ENCODE measurements around the gene USE1. TPM values are rescaled to one million over a fixed set of nuclear protein-coding genes. Genes with fewer than 3 reads are reported as not detected.
A peak's percentile ranks its signal among the peaks of the same experiment; 100 is the strongest.

The USE1 gene
- total and polyA plus RNA-seq, 9 of the 15 experiments (the other 6 are each of a cell fraction or from before 2014, with no cell fraction given) = 17.3 to 52.4 (median 34.0) TPM

DNA sequence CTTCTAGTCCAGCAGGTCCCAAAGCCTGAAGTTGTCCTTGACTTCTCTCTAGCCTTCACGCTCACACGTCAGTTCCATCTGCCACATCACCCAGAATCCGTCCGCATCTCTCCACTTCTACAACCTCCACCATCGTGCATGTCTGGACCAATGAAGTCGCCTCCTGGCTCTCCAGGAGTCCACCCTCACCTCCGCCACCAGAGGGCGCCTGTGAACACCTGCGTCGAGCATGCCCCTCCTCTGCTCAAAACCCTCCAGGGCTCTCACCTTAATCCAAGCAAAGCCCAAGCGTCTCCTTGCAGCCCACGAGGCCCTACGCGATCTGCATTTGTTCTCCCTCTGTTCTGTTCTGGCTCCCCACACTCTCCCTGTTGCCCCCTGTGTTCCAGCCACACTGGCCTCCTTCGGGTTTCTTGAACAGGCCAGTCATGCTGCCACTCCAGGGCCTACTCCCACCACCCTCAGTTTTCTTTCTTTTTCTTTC, 45.7 kb downstream of the USE1 start (continued):
- TF ChIP-seq ZBTB11 (CRISPR knock-in tag; IDR thresholded peaks at IDR 0.05) = no peak
- TF ChIP-seq ZNF175 (CRISPR knock-in tag; IDR thresholded peaks at IDR 0.05; ENCODE audit: low read depth) = no peak
- TF ChIP-seq ZNF436 (CRISPR knock-in tag; IDR thresholded peaks at IDR 0.05) = no peak
- peak; percentile 60; the same call in 1 of the 2 replicates for TF ChIP-seq EP400 (IDR thresholded peaks at IDR 0.05)
- TF ChIP-seq TBP (optimal IDR thresholded peaks at IDR 0.05; ENCODE audit: low read depth, low read length) = peak; percentile 28
- TF ChIP-seq ZC3H8 (IDR thresholded peaks at IDR 0.05) = 0 out of 2 replicates have a peak, but pooled peaks have one; percentile 76
- TF ChIP-seq SMAD3 (CRISPR knock-in tag; conservative IDR thresholded peaks at IDR 0.05) = 0 out of 2 replicates have a peak, but pooled peaks have one; percentile 9
- TF ChIP-seq ZNF785 (CRISPR knock-in tag; IDR thresholded peaks at IDR 0.05) = no peak
- no peak for TF ChIP-seq ZNF77 (CRISPR knock-in tag; IDR thresholded peaks at IDR 0.05)
- TF ChIP-seq PTBP1 (IDR thresholded peaks at IDR 0.05; ENCODE audit: low read depth, low read length) = no peak
- TF ChIP-seq SAFB (IDR thresholded peaks at IDR 0.05; ENCODE audit: borderline replicate concordance, low read depth, low read length) = no peak
- no peak for TF ChIP-seq TAF9B (IDR thresholded peaks at IDR 0.05; ENCODE audit: partially characterized antibody)
- TF ChIP-seq NKRF (IDR thresholded peaks at IDR 0.05; ENCODE audit: borderline replicate concordance) = peak; percentile 41; the same call in 1 of the 2 replicates
- TF ChIP-seq NCOA2 (IDR thresholded peaks at IDR 0.05; ENCODE audit: partially characterized antibody in 2 of 2) = no peak
- TF ChIP-seq SOX6 (IDR thresholded peaks at IDR 0.05) = peak; percentile 20; the same call in 1 of the 2 replicates
- TF ChIP-seq, protein P1, sequence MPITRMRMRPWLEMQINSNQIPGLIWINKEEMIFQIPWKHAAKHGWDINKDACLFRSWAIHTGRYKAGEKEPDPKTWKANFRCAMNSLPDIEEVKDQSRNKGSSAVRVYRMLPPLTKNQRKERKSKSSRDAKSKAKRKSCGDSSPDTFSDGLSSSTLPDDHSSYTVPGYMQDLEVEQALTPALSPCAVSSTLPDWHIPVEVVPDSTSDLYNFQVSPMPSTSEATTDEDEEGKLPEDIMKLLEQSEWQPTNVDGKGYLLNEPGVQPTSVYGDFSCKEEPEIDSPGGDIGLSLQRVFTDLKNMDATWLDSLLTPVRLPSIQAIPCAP (CRISPR knock-in tag; IDR thresholded peaks at IDR 0.05; ENCODE audit: borderline replicate concordance) = no peak
- TF ChIP-seq PCBP2 (IDR thresholded peaks at IDR 0.05; ENCODE audit: low read depth, low read length, poor library complexity, severe bottlenecking) = no peak
- no peak for TF ChIP-seq CSDE1 (IDR thresholded peaks at IDR 0.05)
- no peak for TF ChIP-seq CGGBP1 (CRISPR knock-in tag; IDR thresholded peaks at IDR 0.05)
- TF ChIP-seq, protein P2, sequence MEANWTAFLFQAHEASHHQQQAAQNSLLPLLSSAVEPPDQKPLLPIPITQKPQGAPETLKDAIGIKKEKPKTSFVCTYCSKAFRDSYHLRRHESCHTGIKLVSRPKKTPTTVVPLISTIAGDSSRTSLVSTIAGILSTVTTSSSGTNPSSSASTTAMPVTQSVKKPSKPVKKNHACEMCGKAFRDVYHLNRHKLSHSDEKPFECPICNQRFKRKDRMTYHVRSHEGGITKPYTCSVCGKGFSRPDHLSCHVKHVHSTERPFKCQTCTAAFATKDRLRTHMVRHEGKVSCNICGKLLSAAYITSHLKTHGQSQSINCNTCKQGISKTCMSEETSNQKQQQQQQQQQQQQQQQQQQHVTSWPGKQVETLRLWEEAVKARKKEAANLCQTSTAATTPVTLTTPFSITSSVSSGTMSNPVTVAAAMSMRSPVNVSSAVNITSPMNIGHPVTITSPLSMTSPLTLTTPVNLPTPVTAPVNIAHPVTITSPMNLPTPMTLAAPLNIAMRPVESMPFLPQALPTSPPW (CRISPR knock-in tag; IDR thresholded peaks at IDR 0.05) = peak; percentile 83
- no peak for TF ChIP-seq ZNF717 (CRISPR knock-in tag; IDR thresholded peaks at IDR 0.05)
- 0 out of 2 replicates have a peak, but pooled peaks have one; percentile 36 for TF ChIP-seq EHMT2 (IDR thresholded peaks at IDR 0.05)

Measured in K562 (cell line).